ENCODE measurements around the gene HERC2. TPM values are rescaled to one million over a fixed set of nuclear protein-coding genes. Genes with fewer than 3 reads are reported as not detected.

HERC2 gene
- total and polyA plus RNA-seq, 2 of the 8 experiments (the other 6 are each of a cell fraction or from before 2014, with no cell fraction given): 83.0 to 88.7 TPM

DNA sequence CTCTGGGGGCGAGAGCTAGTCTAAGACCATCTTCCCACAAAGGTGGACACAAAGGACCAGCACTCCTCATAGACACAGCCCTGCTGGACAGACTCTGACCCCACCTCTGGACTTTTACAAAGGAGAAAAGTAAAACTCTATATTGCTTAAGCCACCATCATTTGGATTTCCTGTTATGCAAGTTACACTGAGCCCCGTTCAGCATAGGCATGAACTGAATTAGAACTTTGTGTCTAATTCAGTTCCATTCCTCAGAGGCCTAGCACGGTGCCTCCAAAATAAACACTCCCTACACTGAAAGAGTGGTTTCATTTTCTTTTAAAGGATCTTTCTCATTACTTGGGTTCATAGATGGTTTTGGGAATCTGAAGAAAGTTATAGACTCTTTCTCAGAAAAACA, 143.7 kb downstream of the HERC2 start:
- ChIA-PET CTCF (ENCODE audit: partially characterized antibody) (no interaction called here), POLR2A (ENCODE audit: partially characterized antibody) (no interaction called here)
- Histone ChIP-seq H2AFZ (ENCODE audit: low read length) (no peak overlapping the region), H3K4me1 (replicated peaks in 1 of 4; ENCODE audit: control insufficient read depth in 3 of 4, insufficient read depth in 4 of 4, low read length in 3 of 4) (no peaks in the 10 kb centered on the region), H3K4me3 (ENCODE audit: extremely low read depth in 1 of 4, insufficient read depth in 2 of 4, low read depth in 3 of 4, low read length in 4 of 4) (no peak overlapping the region), H3K9me3 (ENCODE audit: insufficient read depth in 2 of 2, low read depth in 1 of 2, low read length in 1 of 2) (no peaks in the 10 kb centered on the region), H3K79me2 (ENCODE audit: control insufficient read depth in 1 of 2, insufficient read depth in 2 of 2, low read length in 2 of 2) (no peaks in the 10 kb centered on the region), H3K4me2 (ENCODE audit: insufficient read depth in 1 of 2, low read depth in 2 of 2, low read length in 2 of 2) (no peak overlapping the region), H3K27ac (ENCODE audit: low read depth, low read length) (no peak overlapping the region), H4K8ac (ENCODE audit: extremely low read depth, insufficient read depth, low read length) (no peak overlapping the region), H3K14ac (ENCODE audit: insufficient read length) (no peak overlapping the region), H2BK5ac (ENCODE audit: low read depth, low read length) (no peak overlapping the region), H3K4ac (replicated peaks; ENCODE audit: insufficient read length, low read depth, low read length) (no peak overlapping the region), H4K5ac (ENCODE audit: insufficient read length, low read depth, low read length) (no peak overlapping the region), H2BK20ac (ENCODE audit: low read length) (no peak overlapping the region), H3K23me2 (ENCODE audit: low read depth, low read length) (no peaks in the 10 kb centered on the region), H3K56ac (replicated peaks; ENCODE audit: insufficient read length, low read depth, low read length) (no peak overlapping the region), H2BK15ac (ENCODE audit: low read length) (no peak overlapping the region), H4K20me1 (replicated peaks in 1 of 2; ENCODE audit: control insufficient read depth in 1 of 2, insufficient read depth in 2 of 2, low read length in 2 of 2) (peaks cover 1% of the 10 kb centered on the region in 2 experiments), H3K79me1 (ENCODE audit: low read depth, low read length) (no peaks in the 10 kb centered on the region), H2BK120ac (replicated peaks; ENCODE audit: low read depth, low read length) (no peak overlapping the region), H3K23ac (ENCODE audit: insufficient read length) (no peak overlapping the region), H3K36me3 (ENCODE audit: control insufficient read depth in 2 of 4, insufficient read depth in 4 of 4, low read length in 3 of 4) (peaks cover 11 to 34% (median 28%) of the 10 kb centered on the region in 4 experiments), H4K91ac (replicated peaks; ENCODE audit: insufficient read length, low read length) (no peak overlapping the region), H3K9ac (replicated peaks in 1 of 4; ENCODE audit: extremely low read depth in 1 of 4, low read depth in 3 of 4, low read length in 3 of 4) (no peak overlapping the region), H3K27me3 (replicated peaks in 1 of 4; ENCODE audit: control insufficient read depth in 3 of 4, extremely low read depth in 1 of 4, insufficient read depth in 3 of 4, low read length in 3 of 4) (no peaks in the 10 kb centered on the region), H3K18ac (ENCODE audit: extremely low read depth, low read length) (no peak overlapping the region), H2AK5ac (ENCODE audit: low read depth, low read length) (no peak overlapping the region), H2BK12ac (ENCODE audit: low read depth, low read length) (no peak overlapping the region)
- DNase-seq (ENCODE audit: low read depth in 1 of 2, low spot score in 2 of 2) (no peak), FAIRE-seq (no peak)
- 90% methylated on average over 3 of the region's 3 CpGs; no CpG with 5 or more reads in 1 of the 2 experiments for WGBS, 2 experiments (ENCODE audit: extremely low coverage in 1 of 2, insufficient coverage in 1 of 2, insufficient read length in 1 of 2, insufficient replicate concordance in 2 of 2, low coverage in 1 of 2, low lambda C conversion rate in 2 of 2, missing lambda C conversion rate in 1 of 2)
- no peak for TF ChIP-seq POLR2A (IDR thresholded peaks at IDR 0.05; ENCODE audit: control extremely low read depth in 1 of 2, low read depth in 2 of 2, low read length in 2 of 2)
- no peak for TF ChIP-seq JUND (IDR thresholded peaks at IDR 0.05; ENCODE audit: low read length)
- TF ChIP-seq, protein P1, sequence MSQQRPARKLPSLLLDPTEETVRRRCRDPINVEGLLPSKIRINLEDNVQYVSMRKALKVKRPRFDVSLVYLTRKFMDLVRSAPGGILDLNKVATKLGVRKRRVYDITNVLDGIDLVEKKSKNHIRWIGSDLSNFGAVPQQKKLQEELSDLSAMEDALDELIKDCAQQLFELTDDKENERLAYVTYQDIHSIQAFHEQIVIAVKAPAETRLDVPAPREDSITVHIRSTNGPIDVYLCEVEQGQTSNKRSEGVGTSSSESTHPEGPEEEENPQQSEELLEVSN (IDR thresholded peaks at IDR 0.05): no peak
- no peak for TF ChIP-seq FOSL1 (IDR thresholded peaks at IDR 0.05; ENCODE audit: insufficient read depth, low read depth, low read length)
- no peak for TF ChIP-seq SIX5 (IDR thresholded peaks at IDR 0.05; ENCODE audit: low read depth, low read length)
- no peak for TF ChIP-seq RFX5 (IDR thresholded peaks at IDR 0.05; ENCODE audit: borderline replicate concordance, low read depth, low read length)
- no peak for TF ChIP-seq BACH1 (IDR thresholded peaks at IDR 0.05; ENCODE audit: low read length)
- no peak for TF ChIP-seq CBX8 (IDR thresholded peaks at IDR 0.05; ENCODE audit: borderline replicate concordance, low read depth, low read length)
- TF ChIP-seq, protein P2, sequence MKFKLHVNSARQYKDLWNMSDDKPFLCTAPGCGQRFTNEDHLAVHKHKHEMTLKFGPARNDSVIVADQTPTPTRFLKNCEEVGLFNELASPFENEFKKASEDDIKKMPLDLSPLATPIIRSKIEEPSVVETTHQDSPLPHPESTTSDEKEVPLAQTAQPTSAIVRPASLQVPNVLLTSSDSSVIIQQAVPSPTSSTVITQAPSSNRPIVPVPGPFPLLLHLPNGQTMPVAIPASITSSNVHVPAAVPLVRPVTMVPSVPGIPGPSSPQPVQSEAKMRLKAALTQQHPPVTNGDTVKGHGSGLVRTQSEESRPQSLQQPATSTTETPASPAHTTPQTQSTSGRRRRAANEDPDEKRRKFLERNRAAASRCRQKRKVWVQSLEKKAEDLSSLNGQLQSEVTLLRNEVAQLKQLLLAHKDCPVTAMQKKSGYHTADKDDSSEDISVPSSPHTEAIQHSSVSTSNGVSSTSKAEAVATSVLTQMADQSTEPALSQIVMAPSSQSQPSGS (IDR thresholded peaks at IDR 0.05; ENCODE audit: low read length): no peak
- TF ChIP-seq TBP (IDR thresholded peaks at IDR 0.05; ENCODE audit: low read depth, low read length): no peak
- no peak for TF ChIP-seq CBX5 (IDR thresholded peaks at IDR 0.05; ENCODE audit: low read depth, low read length)
